GM12892 (cell line): ENCODE measurements around the gene TRIM3.

Experiments used
- POLR2A ChIP-seq: IDR thresholded peaks from 2 replicates; pipeline ENCODE4 v1.6.1; 2011; ENCODE audit warnings: low read depth, low read length, control low read depth
- POLR2AphosphoS5 ChIP-seq: IDR thresholded peaks from 2 replicates; pipeline ENCODE4 v1.6.1; 2011; ENCODE audit warnings: low read depth, low read length, control low read depth

GRCh38 chr11:6469599-6469998 is 4.1 kb downstream of the TRIM3 start:
- TF ChIP-seq POLR2A (no peak), POLR2AphosphoS5 (no peak)
